Liver (tissue), 9 donors: ENCODE measurements around the gene ZNF587B. TPM values are rescaled to one million over a fixed set of nuclear protein-coding genes. Genes with fewer than 3 reads are reported as not detected.
A peak's percentile ranks its signal among the peaks of the same experiment; 100 is the strongest.

Experiments
- DNase-seq: peaks from one replicate; pipeline ENCODE4 v3.0.0-alpha.2; 2017; ENCODE audit warnings: low spot score
- H3K27ac ChIP-seq, 2 donors: one replicate each; pipeline ENCODE4 v1.7.0; 2013; ENCODE audit warnings: inconsistent platforms in 2 of 2, low read length in 2 of 2, control low read depth in 1 of 2, low read depth in 1 of 2, mild to moderate bottlenecking in 1 of 2
- H3K27me3 ChIP-seq, 4 donors: one replicate each; pipeline versions ENCODE4 v1.6.1 to v1.7.0; 2013; ENCODE audit warnings: low read length in 3 of 4, inconsistent platforms in 1 of 4, mild to moderate bottlenecking in 1 of 4, moderate library complexity in 1 of 4; ENCODE audit not compliant: control insufficient read depth in 4 of 4, insufficient read depth in 4 of 4
- H3K36me3 ChIP-seq, 4 donors: one replicate each; pipeline versions ENCODE4 v1.6.1 to v1.7.0; 2013; ENCODE audit warnings: low read length in 3 of 4, mild to moderate bottlenecking in 3 of 4, low read depth in 1 of 4, moderate library complexity in 1 of 4; ENCODE audit not compliant: control insufficient read depth in 4 of 4, insufficient read depth in 3 of 4
- H3K4me1 ChIP-seq, 4 donors: one replicate each; pipeline versions ENCODE4 v1.6.1 to v1.7.0; 2013; ENCODE audit warnings: low read length in 3 of 4, mild to moderate bottlenecking in 3 of 4, moderate library complexity in 1 of 4; ENCODE audit not compliant: control insufficient read depth in 4 of 4, insufficient read depth in 4 of 4
- H3K4me3 ChIP-seq, 3 donors: one replicate each; pipeline versions ENCODE4 v1.6.1 to v1.7.0; 2013; ENCODE audit warnings: low read length in 3 of 3, control low read depth in 1 of 3, low read depth in 1 of 3, mild to moderate bottlenecking in 1 of 3
- H3K9ac ChIP-seq, 2 donors: one replicate each; pipeline ENCODE4 v1.7.0; 2013; ENCODE audit warnings: low read length in 2 of 2, mild to moderate bottlenecking in 2 of 2, moderate library complexity in 2 of 2, control low read depth in 1 of 2, low read depth in 1 of 2
- H3K9me3 ChIP-seq, 4 donors: one replicate each; pipeline versions ENCODE4 v1.6.1 to v1.7.0; 2013; ENCODE audit warnings: low read length in 3 of 4; ENCODE audit not compliant: control insufficient read depth in 4 of 4
- EGR1 ChIP-seq, 2 donors: IDR thresholded peaks; 2 replicates each; pipeline ENCODE4 v1.6.1; 2016 to 2018; ENCODE audit warnings: antibody characterized with exemption in 2 of 2, low read depth in 2 of 2
- FOXA1 ChIP-seq: IDR thresholded peaks from 2 replicates; pipeline ENCODE4 v1.6.1; 2016; ENCODE audit warnings: antibody characterized with exemption
- FOXA2 ChIP-seq: IDR thresholded peaks from 2 replicates; pipeline ENCODE4 v1.6.1; 2016; ENCODE audit warnings: antibody characterized with exemption
- GABPA ChIP-seq, 2 donors: IDR thresholded peaks in 1 of 2; conservative IDR thresholded peaks in 1 of 2; 2 replicates each; pipeline ENCODE4 v1.6.1; 2016; ENCODE audit warnings: antibody characterized with exemption in 2 of 2, mild to moderate bottlenecking in 1 of 2, moderate library complexity in 1 of 2
- HNF4A ChIP-seq, 2 donors: conservative IDR thresholded peaks; 2 replicates each; pipeline ENCODE4 v1.6.1; 2016; ENCODE audit warnings: antibody characterized with exemption in 2 of 2, mild to moderate bottlenecking in 2 of 2
- HNF4G ChIP-seq: IDR thresholded peaks from 2 replicates; pipeline ENCODE4 v1.6.1; 2016; ENCODE audit warnings: antibody characterized with exemption
- JUND ChIP-seq, 2 donors: IDR thresholded peaks; 2 replicates each; pipeline ENCODE4 v1.6.1; 2016; ENCODE audit warnings: antibody characterized with exemption in 2 of 2
- MAX ChIP-seq: IDR thresholded peaks from 2 replicates; pipeline ENCODE4 v1.6.1; 2016; ENCODE audit warnings: antibody characterized with exemption
- NR2F2 ChIP-seq: IDR thresholded peaks from 2 replicates; pipeline ENCODE4 v1.6.1; 2016; ENCODE audit warnings: antibody characterized with exemption
- RAD21 ChIP-seq, 2 donors: IDR thresholded peaks; 2 replicates each; pipeline ENCODE4 v1.6.1; 2016; ENCODE audit warnings: antibody characterized with exemption in 2 of 2, mild to moderate bottlenecking in 2 of 2
- RXRA ChIP-seq, 2 donors: IDR thresholded peaks; 2 replicates each; pipeline ENCODE4 v1.6.1; 2017 to 2018; ENCODE audit warnings: antibody characterized with exemption in 2 of 2, mild to moderate bottlenecking in 1 of 2
- SP1 ChIP-seq: IDR thresholded peaks from 2 replicates; pipeline ENCODE4 v1.6.1; 2018; ENCODE audit warnings: antibody characterized with exemption, mild to moderate bottlenecking
- TAF1 ChIP-seq: conservative IDR thresholded peaks from 2 replicates; pipeline ENCODE4 v1.6.1; 2016; ENCODE audit warnings: antibody characterized with exemption, mild to moderate bottlenecking
- YY1 ChIP-seq: IDR thresholded peaks from 2 replicates; pipeline ENCODE4 v1.6.1; 2016; ENCODE audit warnings: antibody characterized with exemption, mild to moderate bottlenecking
- ZBTB33 ChIP-seq: IDR thresholded peaks from 2 replicates; pipeline ENCODE4 v1.6.1; 2016; ENCODE audit warnings: antibody characterized with exemption
- WGBS: extraction: QIAGEN DNeasy Blood & Tissue Kit; methylation state at CpG from one replicate; pipeline ENCODE4 v1.1.7; 2013; 5-methylcytosine and 5-hydroxymethylcytosine counted together
- polyA plus RNA-seq, 2 donors: library from polyadenylated mRNA; stranded (reverse) in 1 of 2; unstranded in 1 of 2; fragments of 200-250 nt in 1 of 2; fragments of >200 nt in 1 of 2; fragmentation: Nextera tagmentation in 1 of 2; extraction: Ambion mirVana in 1 of 2; gene quantifications; one replicate each; pipeline versions ENCODE4 v1.2.1 to v1.2.3, GENCODE V29; 2013 to 2015
- total RNA-seq, 2 donors: library from RNA; depleted of rRNA; stranded (reverse); fragments of >200 nt; gene quantifications; one replicate each; pipeline ENCODE4 v1.2.3, GENCODE V29; 2014
- TF ChIP-seq, protein P1 (sequence below): fragments of 150-350 bp; IDR thresholded peaks from 2 replicates; pipeline ENCODE4 v1.5.1; 2017; ENCODE audit warnings: improper control_type of control experiment, low read depth, low read length; ENCODE audit not compliant: missing input control
- TF ChIP-seq, protein P2 (sequence below): IDR thresholded peaks from 2 replicates; pipeline ENCODE4 v1.6.1; 2016; ENCODE audit warnings: antibody characterized with exemption, mild to moderate bottlenecking
- TF ChIP-seq, protein P3 (sequence below): IDR thresholded peaks from 2 replicates; pipeline ENCODE4 v1.6.1; 2016; ENCODE audit warnings: antibody characterized with exemption
- donor health status: healthy.
- donor health status: healthy.
- donor health status: healthy.
- donor health status: healthy.
- donor health status: healthy.

The ZNF587B gene
- total and polyA plus RNA-seq, 4 donors: 3.0 to 30.2 (median 6.9) TPM

- peaks cover 2 to 27% (median 8%) of the 10 kb centered on the region in 4 donors for H3K4me1 ChIP-seq
These were observed 16.1 kb upstream of the ZNF587B start for GRCh38 chr19:57813919-57814504.

DNA sequence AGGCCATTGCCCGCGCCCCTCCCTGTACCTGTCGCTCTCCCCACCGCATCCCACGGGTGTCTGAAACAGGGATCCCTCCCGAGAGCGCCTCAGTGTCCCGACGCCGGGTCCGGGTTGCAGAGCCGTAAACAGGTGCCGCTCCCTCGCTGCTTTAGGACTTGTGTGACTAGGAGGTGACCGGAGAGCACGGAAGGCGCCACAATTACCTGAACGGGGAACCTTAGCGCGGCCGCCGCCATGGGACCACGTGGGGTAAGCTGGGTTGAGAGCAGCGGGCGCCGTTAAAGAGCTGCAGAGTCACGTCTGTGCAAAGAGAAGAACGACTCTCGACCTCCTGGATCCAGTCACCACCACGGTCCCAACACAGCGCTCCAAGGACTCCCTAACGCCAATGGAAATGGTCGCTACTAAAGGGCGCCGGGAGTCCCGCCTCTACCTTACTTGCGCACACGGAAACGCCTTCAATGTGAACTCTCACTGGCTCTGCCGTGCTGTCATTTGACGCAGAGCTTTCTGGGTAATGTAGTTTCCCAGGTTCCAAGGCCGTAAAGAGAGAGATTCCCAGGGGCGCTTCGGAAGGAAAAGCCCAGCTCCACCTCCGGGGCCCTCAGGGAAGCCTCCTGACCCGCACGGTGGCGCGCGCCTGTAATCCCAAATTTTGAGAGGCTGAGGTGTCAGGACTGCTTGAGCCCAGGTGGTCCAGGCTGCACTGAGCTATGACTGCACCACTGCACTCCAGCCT lies 15.4 kb upstream of the ZNF587B start, which contains the start of gene ZNF552:
Gene ZNF552, minus strand, starts transcription at position 409 of the 742 bp plus-strand sequence. Its CDS starts 170 bp downstream, at position 239.
- TF ChIP-seq RAD21 (IDR thresholded peaks at IDR 0.05) (peak; percentile 28 to 50), MAX (peak; percentile 54), NR2F2 (no peak), RXRA (IDR thresholded peaks at IDR 0.05) (peak; percentile 68), SP1 (peak; percentile 51), FOXA2 (no peak), HNF4G (peak; percentile 4), YY1 (peak; percentile 96), TAF1 (peak; percentile 94), HNF4A (conservative IDR thresholded peaks at IDR 0.05) (peak in 1 of 2 donors; percentile 15), EGR1 (IDR thresholded peaks at IDR 0.05; ENCODE audit: low read depth in 2 of 2) (no peak), ZBTB33 (peak; percentile 43), JUND (IDR thresholded peaks at IDR 0.05) (no peak), GABPA (IDR thresholded peaks at IDR 0.05 in 1 of 2, conservative IDR thresholded peaks at IDR 0.05 in 1 of 2) (peak; percentile 46 to 87), FOXA1 (no peak)
- TF ChIP-seq, protein P1, sequence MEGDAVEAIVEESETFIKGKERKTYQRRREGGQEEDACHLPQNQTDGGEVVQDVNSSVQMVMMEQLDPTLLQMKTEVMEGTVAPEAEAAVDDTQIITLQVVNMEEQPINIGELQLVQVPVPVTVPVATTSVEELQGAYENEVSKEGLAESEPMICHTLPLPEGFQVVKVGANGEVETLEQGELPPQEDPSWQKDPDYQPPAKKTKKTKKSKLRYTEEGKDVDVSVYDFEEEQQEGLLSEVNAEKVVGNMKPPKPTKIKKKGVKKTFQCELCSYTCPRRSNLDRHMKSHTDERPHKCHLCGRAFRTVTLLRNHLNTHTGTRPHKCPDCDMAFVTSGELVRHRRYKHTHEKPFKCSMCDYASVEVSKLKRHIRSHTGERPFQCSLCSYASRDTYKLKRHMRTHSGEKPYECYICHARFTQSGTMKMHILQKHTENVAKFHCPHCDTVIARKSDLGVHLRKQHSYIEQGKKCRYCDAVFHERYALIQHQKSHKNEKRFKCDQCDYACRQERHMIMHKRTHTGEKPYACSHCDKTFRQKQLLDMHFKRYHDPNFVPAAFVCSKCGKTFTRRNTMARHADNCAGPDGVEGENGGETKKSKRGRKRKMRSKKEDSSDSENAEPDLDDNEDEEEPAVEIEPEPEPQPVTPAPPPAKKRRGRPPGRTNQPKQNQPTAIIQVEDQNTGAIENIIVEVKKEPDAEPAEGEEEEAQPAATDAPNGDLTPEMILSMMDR: no peak
- TF ChIP-seq, protein P2, sequence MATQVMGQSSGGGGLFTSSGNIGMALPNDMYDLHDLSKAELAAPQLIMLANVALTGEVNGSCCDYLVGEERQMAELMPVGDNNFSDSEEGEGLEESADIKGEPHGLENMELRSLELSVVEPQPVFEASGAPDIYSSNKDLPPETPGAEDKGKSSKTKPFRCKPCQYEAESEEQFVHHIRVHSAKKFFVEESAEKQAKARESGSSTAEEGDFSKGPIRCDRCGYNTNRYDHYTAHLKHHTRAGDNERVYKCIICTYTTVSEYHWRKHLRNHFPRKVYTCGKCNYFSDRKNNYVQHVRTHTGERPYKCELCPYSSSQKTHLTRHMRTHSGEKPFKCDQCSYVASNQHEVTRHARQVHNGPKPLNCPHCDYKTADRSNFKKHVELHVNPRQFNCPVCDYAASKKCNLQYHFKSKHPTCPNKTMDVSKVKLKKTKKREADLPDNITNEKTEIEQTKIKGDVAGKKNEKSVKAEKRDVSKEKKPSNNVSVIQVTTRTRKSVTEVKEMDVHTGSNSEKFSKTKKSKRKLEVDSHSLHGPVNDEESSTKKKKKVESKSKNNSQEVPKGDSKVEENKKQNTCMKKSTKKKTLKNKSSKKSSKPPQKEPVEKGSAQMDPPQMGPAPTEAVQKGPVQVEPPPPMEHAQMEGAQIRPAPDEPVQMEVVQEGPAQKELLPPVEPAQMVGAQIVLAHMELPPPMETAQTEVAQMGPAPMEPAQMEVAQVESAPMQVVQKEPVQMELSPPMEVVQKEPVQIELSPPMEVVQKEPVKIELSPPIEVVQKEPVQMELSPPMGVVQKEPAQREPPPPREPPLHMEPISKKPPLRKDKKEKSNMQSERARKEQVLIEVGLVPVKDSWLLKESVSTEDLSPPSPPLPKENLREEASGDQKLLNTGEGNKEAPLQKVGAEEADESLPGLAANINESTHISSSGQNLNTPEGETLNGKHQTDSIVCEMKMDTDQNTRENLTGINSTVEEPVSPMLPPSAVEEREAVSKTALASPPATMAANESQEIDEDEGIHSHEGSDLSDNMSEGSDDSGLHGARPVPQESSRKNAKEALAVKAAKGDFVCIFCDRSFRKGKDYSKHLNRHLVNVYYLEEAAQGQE: peak; percentile 76
- TF ChIP-seq, protein P3, sequence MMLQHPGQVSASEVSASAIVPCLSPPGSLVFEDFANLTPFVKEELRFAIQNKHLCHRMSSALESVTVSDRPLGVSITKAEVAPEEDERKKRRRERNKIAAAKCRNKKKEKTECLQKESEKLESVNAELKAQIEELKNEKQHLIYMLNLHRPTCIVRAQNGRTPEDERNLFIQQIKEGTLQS: no peak
- H3K4me1 ChIP-seq: peaks cover 2 to 27% (median 8%) of the 10 kb centered on the region in 4 donors
- under 1% methylated on average over 50 of the region's 50 CpGs for WGBS

More at GRCh38 chr19:57813919-57814504, 16.1 kb upstream of the ZNF587B start:
- TF ChIP-seq HNF4A (conservative IDR thresholded peaks at IDR 0.05): peak in 1 of 2 donors; percentile 42
- TF ChIP-seq FOXA1: no peak
- Histone ChIP-seq H3K27me3 (no peaks in the 10 kb centered on the region), H3K27ac (peak overlapping the region; percentile 67 to 82), H3K9ac (peak overlapping the region; percentile 70 to 95), H3K4me3 (peak overlapping the region; percentile 63 to 86 (median 85)), H3K9me3 (no peaks in the 10 kb centered on the region), H3K36me3 (peaks cover 0 to 11% (median 7%) of the 10 kb centered on the region in 4 donors)
- WGBS: 16% methylated on average over 13 of the region's 13 CpGs
- DNase-seq: no peak

More for the DNA sequence above, 15.4 kb upstream of the ZNF587B start, which contains the start of gene ZNF552:
- no peaks in the 10 kb centered on the region for H3K27me3 ChIP-seq
- peak; percentile 84 for DNase-seq
- H3K9me3 ChIP-seq: no peaks in the 10 kb centered on the region
- H3K9ac ChIP-seq: peak within 1 kb of the TSS; percentile 70 to 95
- H3K36me3 ChIP-seq: peaks cover 0 to 8% (median 2%) of the 10 kb centered on the region in 4 donors
- H3K27ac ChIP-seq: peak within 1 kb of the TSS; percentile 67 to 82
- H3K4me3 ChIP-seq: peak within 1 kb of the TSS; percentile 63 to 86 (median 85)
